ENCODE data around the gene INTS1.

DNA sequence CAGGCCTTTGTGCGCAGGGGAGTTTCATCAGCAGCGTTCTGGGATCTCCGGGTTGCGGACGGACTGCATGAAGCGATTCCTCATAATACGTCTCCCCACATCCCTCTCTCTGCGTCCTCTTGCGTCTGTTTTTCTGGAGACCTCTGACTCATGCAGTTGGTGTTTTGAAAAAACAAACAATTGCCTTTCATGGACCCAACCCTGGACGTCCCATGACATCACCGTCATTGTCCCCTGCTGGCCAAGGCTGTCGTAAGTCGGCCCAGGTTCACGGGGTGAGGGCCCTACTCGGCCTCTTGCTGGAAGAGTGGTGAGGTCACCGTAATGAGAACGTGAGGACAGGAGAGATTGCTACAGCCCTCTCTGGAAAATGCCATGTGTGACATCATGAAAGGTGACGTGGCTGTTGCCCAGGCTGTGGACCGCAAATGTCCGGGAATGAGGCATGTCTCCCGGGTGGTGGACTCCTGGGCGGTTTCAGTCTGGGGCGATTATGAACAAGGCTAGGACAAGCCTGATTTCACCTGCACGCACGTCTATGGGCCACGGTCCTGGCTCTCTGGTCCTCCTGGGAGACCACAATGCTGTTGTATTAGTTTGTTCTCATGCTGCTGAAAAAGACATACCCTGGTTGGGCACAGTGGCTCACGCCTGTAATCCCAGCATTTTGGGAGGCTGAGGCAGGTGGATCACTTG, 16.5 kb upstream of the INTS1 start:
- TF ChIP-seq CTCF (IDR thresholded peaks at IDR 0.05) (no peak), KDM1A (IDR thresholded peaks at IDR 0.05; ENCODE audit: low read depth) (no peak), TP53 (CRISPR knock-in tag; IDR thresholded peaks at IDR 0.05) (peak; percentile 49; the same call in 1 of the 2 replicates), RARB (CRISPR knock-in tag; IDR thresholded peaks at IDR 0.05) (peak; percentile 99), CBX2 (IDR thresholded peaks at IDR 0.05; ENCODE audit: borderline replicate concordance, low read depth) (no peak), EP300 (IDR thresholded peaks at IDR 0.05) (peak; percentile 99 to 100), SREBF2 (IDR thresholded peaks at IDR 0.05) (no peak), POLR2AphosphoS2 (conservative IDR thresholded peaks at IDR 0.05; ENCODE audit: low read length) (no peak), FOSL2 (IDR thresholded peaks at IDR 0.05) (peak; percentile 96), FOSL2 (CRISPR knock-in tag; IDR thresholded peaks at IDR 0.05) (peak; percentile 99), MAX (IDR thresholded peaks at IDR 0.05) (peak; percentile 97), REST (IDR thresholded peaks at IDR 0.05) (no peak), NFE2L2 (conservative IDR thresholded peaks at IDR 0.05; ENCODE audit: low read length) (no peak; the same call in 1 of the 2 replicates)

Measured in A549 (cell line).